ENCODE measurements around the gene SPATS2L.

DNA sequence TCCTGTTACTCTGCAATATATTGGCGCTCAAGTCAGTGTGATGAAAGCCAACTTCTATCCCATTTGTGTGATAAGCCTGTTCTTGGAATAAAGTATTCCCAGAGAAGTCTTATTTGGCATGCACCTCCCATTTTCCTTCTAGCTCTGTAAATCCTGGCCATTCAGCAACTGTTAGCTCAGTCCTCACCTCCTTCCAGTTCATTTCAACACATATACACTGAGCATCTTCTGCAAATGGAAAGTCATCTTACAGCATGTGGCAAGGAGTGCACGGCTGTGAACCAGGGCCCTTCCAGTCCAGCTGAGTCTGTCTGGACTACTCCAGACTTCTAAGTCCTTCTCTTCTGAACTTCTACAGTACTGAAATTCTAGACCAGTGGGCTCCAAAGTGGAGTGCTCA, 53.1 kb downstream of the SPATS2L start:
- TF ChIP-seq, protein P1, sequence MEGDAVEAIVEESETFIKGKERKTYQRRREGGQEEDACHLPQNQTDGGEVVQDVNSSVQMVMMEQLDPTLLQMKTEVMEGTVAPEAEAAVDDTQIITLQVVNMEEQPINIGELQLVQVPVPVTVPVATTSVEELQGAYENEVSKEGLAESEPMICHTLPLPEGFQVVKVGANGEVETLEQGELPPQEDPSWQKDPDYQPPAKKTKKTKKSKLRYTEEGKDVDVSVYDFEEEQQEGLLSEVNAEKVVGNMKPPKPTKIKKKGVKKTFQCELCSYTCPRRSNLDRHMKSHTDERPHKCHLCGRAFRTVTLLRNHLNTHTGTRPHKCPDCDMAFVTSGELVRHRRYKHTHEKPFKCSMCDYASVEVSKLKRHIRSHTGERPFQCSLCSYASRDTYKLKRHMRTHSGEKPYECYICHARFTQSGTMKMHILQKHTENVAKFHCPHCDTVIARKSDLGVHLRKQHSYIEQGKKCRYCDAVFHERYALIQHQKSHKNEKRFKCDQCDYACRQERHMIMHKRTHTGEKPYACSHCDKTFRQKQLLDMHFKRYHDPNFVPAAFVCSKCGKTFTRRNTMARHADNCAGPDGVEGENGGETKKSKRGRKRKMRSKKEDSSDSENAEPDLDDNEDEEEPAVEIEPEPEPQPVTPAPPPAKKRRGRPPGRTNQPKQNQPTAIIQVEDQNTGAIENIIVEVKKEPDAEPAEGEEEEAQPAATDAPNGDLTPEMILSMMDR (tag by site-specific recombination; IDR thresholded peaks at IDR 0.05): no peak
- TF ChIP-seq ZNF121 (tag by site-specific recombination; IDR thresholded peaks at IDR 0.05): no peak
- TF ChIP-seq ZNF274 (IDR thresholded peaks at IDR 0.05; ENCODE audit: low read length): no peak
- no peak for TF ChIP-seq ZNF274 (tag by site-specific recombination; IDR thresholded peaks at IDR 0.05; ENCODE audit: borderline replicate concordance)
- no peak for TF ChIP-seq ZNF391 (tag by site-specific recombination; IDR thresholded peaks at IDR 0.05; ENCODE audit: borderline replicate concordance, low read depth)
- TF ChIP-seq ZNF184 (tag by site-specific recombination; IDR thresholded peaks at IDR 0.05): no peak
- no peak for TF ChIP-seq ZNF23 (tag by site-specific recombination; IDR thresholded peaks at IDR 0.05; ENCODE audit: borderline replicate concordance)
- TF ChIP-seq, protein P2, sequence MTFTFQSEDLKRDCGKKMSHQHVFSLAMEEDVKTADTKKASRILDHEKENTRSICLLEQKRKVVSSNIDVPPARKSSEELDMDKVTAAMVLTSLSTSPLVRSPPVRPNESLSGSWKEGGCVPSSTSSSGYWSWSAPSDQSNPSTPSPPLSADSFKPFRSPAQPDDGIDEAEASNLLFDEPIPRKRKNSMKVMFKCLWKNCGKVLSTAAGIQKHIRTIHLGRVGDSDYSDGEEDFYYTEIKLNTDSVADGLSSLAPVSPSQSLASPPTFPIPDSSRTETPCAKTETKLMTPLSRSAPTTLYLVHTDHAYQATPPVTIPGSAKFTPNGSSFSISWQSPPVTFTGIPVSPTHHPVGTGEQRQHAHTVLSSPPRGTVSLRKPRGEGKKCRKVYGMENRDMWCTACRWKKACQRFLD (tag by site-specific recombination; IDR thresholded peaks at IDR 0.05): no peak
- TF ChIP-seq, protein P3, sequence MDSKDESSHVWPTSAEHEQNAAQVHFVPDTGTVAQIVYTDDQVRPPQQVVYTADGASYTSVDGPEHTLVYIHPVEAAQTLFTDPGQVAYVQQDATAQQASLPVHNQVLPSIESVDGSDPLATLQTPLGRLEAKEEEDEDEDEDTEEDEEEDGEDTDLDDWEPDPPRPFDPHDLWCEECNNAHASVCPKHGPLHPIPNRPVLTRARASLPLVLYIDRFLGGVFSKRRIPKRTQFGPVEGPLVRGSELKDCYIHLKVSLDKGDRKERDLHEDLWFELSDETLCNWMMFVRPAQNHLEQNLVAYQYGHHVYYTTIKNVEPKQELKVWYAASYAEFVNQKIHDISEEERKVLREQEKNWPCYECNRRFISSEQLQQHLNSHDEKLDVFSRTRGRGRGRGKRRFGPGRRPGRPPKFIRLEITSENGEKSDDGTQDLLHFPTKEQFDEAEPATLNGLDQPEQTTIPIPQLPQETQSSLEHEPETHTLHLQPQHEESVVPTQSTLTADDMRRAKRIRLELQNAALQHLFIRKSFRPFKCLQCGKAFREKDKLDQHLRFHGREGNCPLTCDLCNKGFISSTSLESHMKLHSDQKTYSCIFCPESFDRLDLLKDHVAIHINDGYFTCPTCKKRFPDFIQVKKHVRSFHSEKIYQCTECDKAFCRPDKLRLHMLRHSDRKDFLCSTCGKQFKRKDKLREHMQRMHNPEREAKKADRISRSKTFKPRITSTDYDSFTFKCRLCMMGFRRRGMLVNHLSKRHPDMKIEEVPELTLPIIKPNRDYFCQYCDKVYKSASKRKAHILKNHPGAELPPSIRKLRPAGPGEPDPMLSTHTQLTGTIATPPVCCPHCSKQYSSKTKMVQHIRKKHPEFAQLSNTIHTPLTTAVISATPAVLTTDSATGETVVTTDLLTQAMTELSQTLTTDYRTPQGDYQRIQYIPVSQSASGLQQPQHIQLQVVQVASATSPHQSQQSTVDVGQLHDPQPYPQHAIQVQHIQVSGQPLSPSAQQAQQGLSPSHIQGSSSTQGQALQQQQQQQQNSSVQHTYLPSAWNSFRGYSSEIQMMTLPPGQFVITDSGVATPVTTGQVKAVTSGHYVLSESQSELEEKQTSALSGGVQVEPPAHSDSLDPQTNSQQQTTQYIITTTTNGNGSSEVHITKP (tag by site-specific recombination; IDR thresholded peaks at IDR 0.05): no peak
- no peak for TF ChIP-seq ZNF248 (tag by site-specific recombination; IDR thresholded peaks at IDR 0.05)
- TF ChIP-seq, protein P4, sequence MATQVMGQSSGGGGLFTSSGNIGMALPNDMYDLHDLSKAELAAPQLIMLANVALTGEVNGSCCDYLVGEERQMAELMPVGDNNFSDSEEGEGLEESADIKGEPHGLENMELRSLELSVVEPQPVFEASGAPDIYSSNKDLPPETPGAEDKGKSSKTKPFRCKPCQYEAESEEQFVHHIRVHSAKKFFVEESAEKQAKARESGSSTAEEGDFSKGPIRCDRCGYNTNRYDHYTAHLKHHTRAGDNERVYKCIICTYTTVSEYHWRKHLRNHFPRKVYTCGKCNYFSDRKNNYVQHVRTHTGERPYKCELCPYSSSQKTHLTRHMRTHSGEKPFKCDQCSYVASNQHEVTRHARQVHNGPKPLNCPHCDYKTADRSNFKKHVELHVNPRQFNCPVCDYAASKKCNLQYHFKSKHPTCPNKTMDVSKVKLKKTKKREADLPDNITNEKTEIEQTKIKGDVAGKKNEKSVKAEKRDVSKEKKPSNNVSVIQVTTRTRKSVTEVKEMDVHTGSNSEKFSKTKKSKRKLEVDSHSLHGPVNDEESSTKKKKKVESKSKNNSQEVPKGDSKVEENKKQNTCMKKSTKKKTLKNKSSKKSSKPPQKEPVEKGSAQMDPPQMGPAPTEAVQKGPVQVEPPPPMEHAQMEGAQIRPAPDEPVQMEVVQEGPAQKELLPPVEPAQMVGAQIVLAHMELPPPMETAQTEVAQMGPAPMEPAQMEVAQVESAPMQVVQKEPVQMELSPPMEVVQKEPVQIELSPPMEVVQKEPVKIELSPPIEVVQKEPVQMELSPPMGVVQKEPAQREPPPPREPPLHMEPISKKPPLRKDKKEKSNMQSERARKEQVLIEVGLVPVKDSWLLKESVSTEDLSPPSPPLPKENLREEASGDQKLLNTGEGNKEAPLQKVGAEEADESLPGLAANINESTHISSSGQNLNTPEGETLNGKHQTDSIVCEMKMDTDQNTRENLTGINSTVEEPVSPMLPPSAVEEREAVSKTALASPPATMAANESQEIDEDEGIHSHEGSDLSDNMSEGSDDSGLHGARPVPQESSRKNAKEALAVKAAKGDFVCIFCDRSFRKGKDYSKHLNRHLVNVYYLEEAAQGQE (tag by site-specific recombination; IDR thresholded peaks at IDR 0.05): no peak
- TF ChIP-seq ZNF514 (tag by site-specific recombination; IDR thresholded peaks at IDR 0.05): no peak
- no peak for TF ChIP-seq ZNF341 (tag by site-specific recombination; IDR thresholded peaks at IDR 0.05; ENCODE audit: low read depth)

Data from HEK293 (cell line).